Cardiac muscle cell (in vitro differentiated cells and primary cell): Measurements from ENCODE around the gene PCNX2. TPM values are rescaled to one million over a fixed set of nuclear protein-coding genes. Genes with fewer than 3 reads are reported as not detected.

ENCODE experiments used
- DNase-seq, 2 donors: peaks; one replicate each; pipeline versions ENCODE4 v3.0.0 to v3.0.0-alpha.2; 2010 to 2017; ENCODE audit warnings: low read depth in 1 of 2, low spot score in 1 of 2
- H3K27ac ChIP-seq: fragments of 200-600 bp; sonication (generic); 2 replicates; pipeline ENCODE4 v1.5.1; 2016
- H3K27me3 ChIP-seq: fragments of 200-600 bp; sonication (generic); 2 replicates; pipeline ENCODE4 v1.6.0; 2016; ENCODE audit warnings: control low read depth
- H3K36me3 ChIP-seq: fragments of 200-600 bp; sonication (generic); 2 replicates; pipeline ENCODE4 v1.5.1; 2016; ENCODE audit warnings: control low read depth
- H3K4me1 ChIP-seq: fragments of 200-600 bp; sonication (generic); 2 replicates; pipeline ENCODE4 v1.8.1; 2017; ENCODE audit warnings: low read depth, mild to moderate bottlenecking, mixed run types
- H3K4me3 ChIP-seq: fragments of 200-600 bp; sonication (generic); 2 replicates; pipeline ENCODE4 v1.5.1; 2016; ENCODE audit warnings: mild to moderate bottlenecking
- H3K9me3 ChIP-seq: fragments of 200-600 bp; sonication (generic); 2 replicates; pipeline ENCODE4 v1.5.1; 2017; ENCODE audit warnings: low read depth, mild to moderate bottlenecking, control low read depth
- CTCF ChIP-seq: IDR thresholded peaks from 2 replicates; pipeline ENCODE4 v1.5.1; 2012; ENCODE audit warnings: low read depth, mild to moderate bottlenecking, low read length
- polyA plus RNA-seq: library from polyadenylated mRNA; unstranded; fragments of >200 nt; fragmentation: Nextera tagmentation; extraction: Ambion mirVana; gene quantifications from 2 replicates; pipeline ENCODE4 v1.2.1, GENCODE V29; 2016
- total RNA-seq: library from RNA; depleted of rRNA; stranded (reverse); fragments of >200 nt; gene quantifications from 2 replicates; pipeline ENCODE4 v1.2.3, GENCODE V29; 2016

PCNX2 gene
- total and polyA plus RNA-seq, 2 experiments from 2014 or later: 3.9 to 5.1 TPM

DNA sequence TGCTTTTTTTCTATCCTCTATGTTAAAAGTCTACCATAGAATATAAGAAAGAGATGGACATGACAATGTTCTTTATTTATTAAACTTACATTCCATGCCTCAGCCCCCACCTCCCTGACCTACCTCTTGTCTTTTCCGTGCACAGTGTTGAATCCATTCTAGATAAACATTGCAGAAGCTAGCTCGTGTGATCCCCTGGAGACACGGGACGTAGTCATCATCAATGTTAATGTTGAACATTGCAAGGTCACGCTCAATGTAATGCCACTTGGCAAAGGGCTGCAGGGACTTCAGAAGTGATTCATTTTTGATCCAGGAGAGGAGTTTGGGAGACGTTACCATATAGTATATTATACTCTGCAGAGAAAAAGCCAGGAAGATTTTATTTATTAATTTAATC lies 278.7 kb downstream of the PCNX2 start:
- no peak for TF ChIP-seq CTCF
- Histone ChIP-seq H3K4me1 (peaks cover 19% of the 10 kb centered on the region), H3K36me3 (no peaks in the 10 kb centered on the region), H3K9me3 (no peaks in the 10 kb centered on the region), H3K27me3 (no peaks in the 10 kb centered on the region), H3K4me3 (no peak overlapping the region), H3K27ac (no peak overlapping the region)
- DNase-seq: no peak

GRCh38 chr1:233015965-233016364 lies 279.6 kb downstream of the PCNX2 start:
- Histone ChIP-seq H3K9me3 (no peaks in the 10 kb centered on the region), H3K4me3 (no peak overlapping the region), H3K4me1 (peaks cover 16% of the 10 kb centered on the region), H3K27me3 (no peaks in the 10 kb centered on the region), H3K27ac (no peak overlapping the region), H3K36me3 (no peaks in the 10 kb centered on the region)
- TF ChIP-seq CTCF: no peak
- no peak for DNase-seq

DNA sequence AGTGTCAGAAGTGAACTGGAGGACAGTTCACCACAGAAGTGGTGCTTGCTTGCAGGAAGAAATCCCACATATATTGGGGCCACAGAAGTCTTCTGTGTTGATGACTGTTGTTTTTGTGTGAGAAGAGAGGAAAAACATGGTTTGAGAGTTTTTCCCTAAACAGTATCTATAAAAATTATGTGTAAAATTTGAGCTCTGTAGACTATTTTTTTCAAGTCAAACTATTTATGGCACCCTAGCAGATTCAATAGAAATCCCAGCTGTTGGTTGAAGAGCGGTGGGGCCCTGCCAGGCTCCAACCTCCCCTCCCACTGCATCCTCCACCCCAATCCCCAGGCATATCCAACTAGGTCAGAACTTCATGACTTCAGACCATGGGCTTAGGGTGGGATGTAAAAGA lies 283.5 kb downstream of the PCNX2 start:
- H3K4me1 ChIP-seq: no peaks in the 10 kb centered on the region
- H3K27ac ChIP-seq: no peak overlapping the region
- DNase-seq: no peak
- H3K9me3 ChIP-seq: no peaks in the 10 kb centered on the region
- H3K36me3 ChIP-seq: no peaks in the 10 kb centered on the region
- H3K27me3 ChIP-seq: no peaks in the 10 kb centered on the region
- H3K4me3 ChIP-seq: no peak overlapping the region
- no peak for TF ChIP-seq CTCF

DNA sequence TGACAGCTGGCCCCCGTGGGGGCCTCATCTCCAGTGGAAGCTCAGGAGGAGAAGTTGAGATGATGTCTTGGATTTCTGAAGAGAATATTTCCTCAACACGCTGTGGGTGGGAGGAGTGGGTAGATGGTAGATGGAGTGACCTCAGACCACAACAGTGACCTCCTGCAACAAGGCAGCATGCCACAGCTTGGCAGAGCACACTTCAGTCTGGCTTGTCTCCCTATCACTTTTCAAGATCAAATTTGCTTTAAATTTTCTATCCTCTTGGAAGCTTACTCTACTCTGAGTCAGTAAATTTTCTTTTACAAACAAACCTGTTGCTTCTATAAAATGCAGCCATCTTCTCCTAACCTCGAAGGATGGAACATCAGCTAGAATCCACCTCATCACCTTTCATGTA lies 285.4 kb downstream of the PCNX2 start:
- TF ChIP-seq CTCF: no peak

GRCh38 chr1:233006541-233006973 lies 289.0 kb downstream of the PCNX2 start:
- Histone ChIP-seq H3K27ac (no peak overlapping the region), H3K4me1 (no peaks in the 10 kb centered on the region), H3K9me3 (no peaks in the 10 kb centered on the region), H3K27me3 (no peaks in the 10 kb centered on the region), H3K4me3 (no peak overlapping the region), H3K36me3 (no peaks in the 10 kb centered on the region)
- no peak for DNase-seq
- TF ChIP-seq CTCF: no peak

More for the DNA sequence above, 285.4 kb downstream of the PCNX2 start:
- no peaks in the 10 kb centered on the region for H3K9me3 ChIP-seq
- H3K27me3 ChIP-seq: no peaks in the 10 kb centered on the region
- H3K36me3 ChIP-seq: no peaks in the 10 kb centered on the region
- no peak for DNase-seq
- no peak overlapping the region for H3K4me3 ChIP-seq
- no peaks in the 10 kb centered on the region for H3K4me1 ChIP-seq
- H3K27ac ChIP-seq: no peak overlapping the region

DNA sequence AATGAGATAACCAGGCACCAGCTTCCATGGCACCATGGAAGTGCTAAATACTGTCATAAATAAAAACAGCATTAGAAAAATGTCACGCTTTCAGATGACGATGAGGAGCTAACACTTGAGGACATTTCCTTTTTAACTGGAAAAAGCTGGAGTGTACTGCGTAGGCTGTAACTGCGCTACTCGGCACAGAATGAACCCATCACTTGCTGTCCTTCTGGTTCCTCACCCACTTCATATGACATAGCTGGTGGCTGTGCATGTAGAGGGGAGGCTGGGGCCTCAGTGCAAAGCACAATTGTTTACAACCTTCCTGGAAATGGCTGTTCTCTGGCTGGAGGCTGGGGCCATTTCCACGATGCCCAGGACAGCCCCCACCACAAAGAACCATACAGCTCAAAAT lies 289.4 kb downstream of the PCNX2 start:
- Histone ChIP-seq H3K27me3 (no peaks in the 10 kb centered on the region), H3K4me1 (no peaks in the 10 kb centered on the region), H3K36me3 (no peaks in the 10 kb centered on the region), H3K9me3 (no peaks in the 10 kb centered on the region), H3K4me3 (no peak overlapping the region), H3K27ac (no peak overlapping the region)
- no peak for DNase-seq
- no peak for TF ChIP-seq CTCF
